Aorta (tissue), 5 donors: ENCODE measurements around the gene FBXL19. TPM values are rescaled to one million over a fixed set of nuclear protein-coding genes. Genes with fewer than 3 reads are reported as not detected.

Experiments used
- ATAC-seq: fragments of 200-7000 bp; cut with Tn5 transposase; one replicate; pipeline ENCODE4 v1.9.1; 2022; ENCODE audit warnings: moderate library complexity; ENCODE audit not compliant: low FRiP score
- DNase-seq, 2 donors: peaks; one replicate each; pipeline ENCODE4 v3.0.0-alpha.2; 2020
- H3K27ac ChIP-seq, 2 donors: one replicate each; pipeline ENCODE4 v1.5.1; 2013; ENCODE audit warnings: low read length in 2 of 2, mild to moderate bottlenecking in 2 of 2, moderate library complexity in 2 of 2, control low read depth in 1 of 2, inconsistent platforms in 1 of 2, low read depth in 1 of 2
- H3K27me3 ChIP-seq, 2 donors: one replicate each; pipeline ENCODE4 v1.6.1; 2013; ENCODE audit warnings: control low read depth in 1 of 2, low read length in 1 of 2, mild to moderate bottlenecking in 1 of 2, moderate library complexity in 1 of 2; ENCODE audit not compliant: insufficient read depth in 2 of 2, control insufficient read depth in 1 of 2
- H3K36me3 ChIP-seq, 2 donors: one replicate each; pipeline ENCODE4 v1.6.1; 2013; ENCODE audit warnings: control low read depth in 1 of 2, low read length in 1 of 2, mild to moderate bottlenecking in 1 of 2; ENCODE audit not compliant: insufficient read depth in 2 of 2, control insufficient read depth in 1 of 2
- H3K4me1 ChIP-seq, 2 donors: one replicate each; pipeline ENCODE4 v1.6.1; 2013; ENCODE audit warnings: low read length in 2 of 2, control low read depth in 1 of 2, mild to moderate bottlenecking in 1 of 2, moderate library complexity in 1 of 2; ENCODE audit not compliant: insufficient read depth in 2 of 2, control insufficient read depth in 1 of 2
- H3K4me3 ChIP-seq, 2 donors: one replicate each; pipeline ENCODE4 v1.5.1; 2013; ENCODE audit warnings: low read length in 2 of 2, control low read depth in 1 of 2, mild to moderate bottlenecking in 1 of 2
- H3K9me3 ChIP-seq: one replicate; pipeline ENCODE4 v1.6.1; 2013; ENCODE audit warnings: mild to moderate bottlenecking, low read length; ENCODE audit not compliant: control insufficient read depth
- WGBS, 2 donors: extraction: QIAGEN DNeasy Blood & Tissue Kit; methylation state at CpG; one replicate each; pipeline ENCODE4 v1.1.7; 2013; 5-methylcytosine and 5-hydroxymethylcytosine counted together
- intact Hi-C, 2 donors: fragments of 100-400 bp; cut with DNase I; formaldehyde crosslinking; loops; one replicate each; pipeline versions ENCODE4 v1.14.2 to v1.15.0; 2022
- polyA plus RNA-seq, 2 donors: library from polyadenylated mRNA; stranded (reverse); fragments of 200-250 nt; gene quantifications; one replicate each; pipeline ENCODE4 v1.2.3, GENCODE V29; 2013
- total RNA-seq, 2 donors: library from RNA; stranded (reverse); fragmentation: NEBNext Ultra II Directional; extraction: Animal tissue kit (Norgen Biotek cat#: 25700); gene quantifications; one replicate each; pipeline ENCODE4 v1.2.1, GENCODE V29; 2021
- donor health status: healthy with polysubstance abuse.
- donor health status: Bipolar disorder and iron deficiency.
- donor health status: DM: no; HTN: no; CAD: no.
- donor health status: DM: no; HTN: no; CAD: no.
- donor health status: DM: yes; HTN: yes; CAD: no.

FBXL19 gene
- total and polyA plus RNA-seq, 4 donors, result 4.3 to 22.7 (median 13.1) TPM

DNA sequence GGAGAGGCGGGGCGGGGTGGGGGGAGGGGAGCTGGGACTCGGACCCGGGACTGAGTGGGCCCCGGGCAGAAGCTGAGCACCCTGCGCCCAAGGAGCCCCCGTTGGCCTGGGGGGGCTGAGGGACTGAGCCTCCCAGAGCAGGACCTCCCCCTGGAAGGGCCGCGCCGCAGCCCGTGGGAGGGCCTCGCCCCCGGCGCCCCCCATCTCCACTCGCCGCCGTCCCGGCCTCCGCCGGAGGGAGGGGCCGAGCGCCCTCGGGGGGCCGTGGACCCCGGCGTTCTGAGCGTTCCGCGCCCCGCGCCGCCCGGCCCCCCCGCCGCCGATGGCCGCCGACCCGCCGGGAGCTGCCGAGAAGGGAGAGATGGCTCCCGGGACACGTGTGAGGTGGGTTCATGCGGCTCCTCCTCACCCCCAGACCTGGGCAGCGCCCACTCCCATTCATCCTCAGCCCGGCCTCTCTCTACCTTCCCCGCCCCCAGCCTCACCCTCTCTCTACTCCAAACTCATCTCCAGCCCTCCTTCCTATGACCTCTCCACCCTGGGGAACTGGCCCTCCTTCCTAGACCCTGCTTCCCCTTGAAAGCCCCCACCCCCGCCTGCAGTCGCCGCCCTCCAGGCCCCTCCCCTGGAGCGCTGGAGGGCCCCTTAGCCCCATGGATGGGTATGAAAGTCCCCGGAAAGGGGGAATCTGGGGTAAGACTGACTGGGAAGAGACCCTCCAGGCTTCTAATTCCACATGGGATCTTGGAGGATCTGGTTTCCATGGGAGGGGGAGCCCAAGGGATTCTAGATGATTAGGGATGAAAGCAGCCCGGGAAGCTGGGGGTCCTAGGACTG lies 922 bp downstream of the FBXL19 start:
- DNase-seq (peak in 1 of 2 donors; percentile 81), ATAC-seq (no peak)
- Histone ChIP-seq H3K4me3 (peak overlapping the region; percentile 83 to 90), H3K27me3 (no peaks in the 10 kb centered on the region), H3K4me1 (peaks cover 0 to 1% of the 10 kb centered on the region in 2 donors), H3K27ac (peak overlapping the region in 1 of 2 donors; percentile 24), H3K9me3 (no peaks in the 10 kb centered on the region), H3K36me3 (no peaks in the 10 kb centered on the region)
- intact Hi-C loops, result no loop called here
- 3 to 10% methylated on average over 14 to 53 of the region's 53 CpGs for WGBS, 2 donors

DNA sequence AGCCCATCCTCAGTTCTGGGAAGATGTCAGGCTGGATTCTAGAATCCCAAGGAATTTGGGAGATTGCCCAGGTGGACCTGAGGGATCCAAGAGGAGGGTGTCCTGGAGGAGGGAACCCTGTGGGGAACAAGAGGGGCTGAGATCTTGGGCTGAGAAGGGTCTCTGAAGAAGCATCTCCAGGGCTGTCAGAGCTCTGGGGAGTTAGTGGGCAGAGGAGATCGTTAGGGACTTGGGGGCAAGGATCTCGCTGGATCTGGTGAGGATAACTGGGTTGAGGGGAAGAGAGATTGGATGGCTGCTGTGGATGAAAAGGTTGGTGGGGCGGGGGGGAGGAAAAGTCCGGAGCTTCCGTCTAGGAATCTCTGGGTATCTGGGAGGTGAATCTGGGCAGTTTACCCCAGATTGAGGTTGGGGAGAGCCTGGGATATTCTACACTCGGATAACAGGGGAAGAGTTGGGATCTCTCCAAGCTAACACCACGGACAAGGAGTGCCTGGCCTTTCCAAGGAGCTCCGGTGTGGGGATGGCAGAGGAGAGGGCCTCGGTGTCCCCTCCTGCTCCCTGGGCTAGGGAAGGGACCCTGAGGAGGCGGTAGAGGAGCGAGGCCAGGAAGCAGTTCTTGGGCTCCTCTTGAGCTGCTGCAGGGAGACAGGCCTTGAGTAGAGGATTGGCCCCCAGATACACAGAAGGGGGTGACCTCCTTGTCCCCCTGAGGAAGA lies 1.7 kb downstream of the FBXL19 start:
- H3K36me3 ChIP-seq, result no peaks in the 10 kb centered on the region
- no peak overlapping the region for H3K27ac ChIP-seq
- peaks cover 0 to 1% of the 10 kb centered on the region in 2 donors for H3K4me1 ChIP-seq
- H3K4me3 ChIP-seq, result no peak overlapping the region
- WGBS, 2 donors, result 64 to 66% methylated on average over 11 of the region's 11 CpGs
- DNase-seq, result no peak
- H3K27me3 ChIP-seq, result no peaks in the 10 kb centered on the region
- no peak for ATAC-seq
- intact Hi-C loops, result no loop called here
- no peaks in the 10 kb centered on the region for H3K9me3 ChIP-seq

DNA sequence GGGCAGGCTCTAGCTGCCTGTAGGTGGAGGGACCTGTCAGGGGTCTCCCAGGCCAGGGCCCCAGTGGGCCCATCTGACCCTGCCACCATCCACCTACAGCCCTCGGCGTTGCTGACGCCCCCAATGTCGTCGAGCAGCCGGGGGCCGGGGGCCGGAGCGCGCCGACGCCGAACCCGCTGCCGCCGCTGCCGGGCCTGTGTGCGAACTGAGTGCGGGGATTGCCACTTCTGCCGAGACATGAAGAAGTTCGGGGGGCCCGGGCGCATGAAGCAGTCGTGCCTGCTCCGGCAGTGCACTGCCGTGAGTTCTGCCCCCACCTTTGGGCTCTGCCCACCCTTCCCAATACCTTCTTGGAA lies 2.2 kb downstream of the FBXL19 start:
- ATAC-seq, result no peak
- 88 to 90% methylated on average over 26 of the region's 26 CpGs for WGBS, 2 donors
- no peak overlapping the region for H3K4me3 ChIP-seq
- H3K9me3 ChIP-seq, result no peaks in the 10 kb centered on the region
- no peaks in the 10 kb centered on the region for H3K27me3 ChIP-seq
- peaks cover 0 to 1% of the 10 kb centered on the region in 2 donors for H3K4me1 ChIP-seq
- no peak for DNase-seq
- intact Hi-C loops, result no loop called here
- H3K27ac ChIP-seq, result no peak overlapping the region
- H3K36me3 ChIP-seq, result peaks cover 0 to 2% of the 10 kb centered on the region in 2 donors

DNA sequence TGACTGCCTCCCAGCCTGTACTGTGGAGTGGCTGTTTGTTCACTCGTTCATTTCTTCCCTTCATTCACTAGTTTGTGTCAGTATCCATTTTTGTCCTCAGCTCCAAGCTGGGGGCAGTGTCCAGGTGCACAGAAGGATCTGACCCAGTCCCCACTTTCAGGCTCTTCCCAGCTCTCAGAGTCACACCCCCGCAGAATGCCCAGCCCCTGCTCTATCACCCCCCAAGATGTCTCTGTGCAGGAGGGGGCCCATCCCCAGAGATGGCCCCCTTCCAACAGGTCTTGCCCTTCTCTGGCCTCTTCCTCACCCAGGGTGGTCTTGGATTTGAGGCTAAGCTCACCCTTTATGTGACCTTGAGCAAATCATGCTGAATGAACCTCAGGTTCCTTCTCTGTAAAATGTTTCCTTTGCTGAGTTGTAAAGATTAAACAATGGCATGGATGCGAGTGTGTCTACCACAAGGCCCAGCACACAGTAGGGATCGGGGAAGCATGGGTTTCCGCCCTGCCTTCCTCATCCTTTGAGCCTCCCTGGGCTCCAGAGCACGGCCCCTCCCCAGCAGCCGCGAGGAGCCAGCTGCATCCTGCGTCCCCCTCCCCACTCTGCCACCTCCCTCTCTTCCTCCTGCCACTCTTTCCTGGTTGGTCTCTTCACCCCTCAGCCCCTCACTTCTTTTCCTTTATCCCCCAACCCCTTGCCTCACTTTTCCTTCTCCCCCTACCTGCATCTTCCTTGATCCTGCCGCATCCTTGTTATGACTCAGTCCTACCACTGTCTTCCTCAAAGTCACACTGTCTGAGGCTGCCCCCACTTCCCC lies 2.8 kb downstream of the FBXL19 start:
- Histone ChIP-seq H3K9me3 (no peaks in the 10 kb centered on the region), H3K4me1 (peaks cover 0 to 1% of the 10 kb centered on the region in 2 donors), H3K4me3 (no peak overlapping the region), H3K27ac (no peak overlapping the region), H3K27me3 (no peaks in the 10 kb centered on the region), H3K36me3 (peaks cover 0 to 2% of the 10 kb centered on the region in 2 donors)
- DNase-seq, result no peak
- ATAC-seq, result no peak
- WGBS, 2 donors, result 68% methylated on average over 10 of the region's 10 CpGs
- intact Hi-C loops, result no loop called here

DNA sequence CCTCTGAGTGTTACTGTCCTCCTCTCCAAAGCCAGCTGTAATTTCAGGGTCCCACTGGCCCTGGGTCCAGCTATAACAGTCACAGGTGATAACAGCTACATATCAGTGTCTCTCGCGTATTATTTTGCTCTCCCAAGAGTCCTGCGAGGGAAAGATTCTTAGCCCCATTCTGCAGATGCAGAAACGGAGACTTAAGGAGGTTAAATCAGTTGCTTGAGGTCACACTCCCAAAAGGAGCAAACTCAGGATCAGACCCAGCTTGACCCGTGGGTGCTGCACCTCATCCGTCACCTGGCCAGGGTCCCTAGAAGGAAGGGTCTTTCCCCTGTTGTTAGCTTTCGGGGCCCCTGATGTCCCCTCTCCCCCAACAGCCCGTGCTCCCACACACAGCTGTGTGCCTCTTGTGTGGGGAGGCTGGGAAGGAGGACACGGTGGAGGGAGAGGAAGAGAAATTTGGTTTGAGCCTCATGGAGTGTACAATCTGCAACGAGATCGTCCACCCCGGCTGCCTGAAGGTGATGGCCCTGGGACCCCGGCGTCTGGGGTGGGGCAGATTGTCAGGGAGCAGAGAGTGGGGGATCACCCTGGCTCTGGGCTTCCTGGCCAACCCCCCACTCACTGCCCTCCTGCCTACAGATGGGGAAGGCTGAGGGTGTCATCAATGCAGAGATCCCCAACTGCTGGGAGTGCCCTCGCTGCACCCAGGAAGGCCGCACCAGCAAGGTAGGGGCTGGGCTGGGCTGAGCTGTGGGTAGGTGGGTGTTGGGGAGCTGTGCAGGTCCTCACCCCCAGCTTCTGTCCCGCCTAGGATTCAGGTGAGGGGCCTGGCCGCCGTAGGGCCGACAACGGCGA lies 3.8 kb downstream of the FBXL19 start:
- ATAC-seq (no peak), DNase-seq (no peak)
- Histone ChIP-seq H3K9me3 (no peaks in the 10 kb centered on the region), H3K27me3 (no peaks in the 10 kb centered on the region), H3K27ac (no peak overlapping the region), H3K4me3 (no peak overlapping the region), H3K36me3 (peaks cover 0 to 2% of the 10 kb centered on the region in 2 donors), H3K4me1 (no peaks in the 10 kb centered on the region)
- intact Hi-C loops, result no loop called here
- WGBS, 2 donors, result 85 to 88% methylated on average over 21 to 22 of the region's 22 CpGs

DNA sequence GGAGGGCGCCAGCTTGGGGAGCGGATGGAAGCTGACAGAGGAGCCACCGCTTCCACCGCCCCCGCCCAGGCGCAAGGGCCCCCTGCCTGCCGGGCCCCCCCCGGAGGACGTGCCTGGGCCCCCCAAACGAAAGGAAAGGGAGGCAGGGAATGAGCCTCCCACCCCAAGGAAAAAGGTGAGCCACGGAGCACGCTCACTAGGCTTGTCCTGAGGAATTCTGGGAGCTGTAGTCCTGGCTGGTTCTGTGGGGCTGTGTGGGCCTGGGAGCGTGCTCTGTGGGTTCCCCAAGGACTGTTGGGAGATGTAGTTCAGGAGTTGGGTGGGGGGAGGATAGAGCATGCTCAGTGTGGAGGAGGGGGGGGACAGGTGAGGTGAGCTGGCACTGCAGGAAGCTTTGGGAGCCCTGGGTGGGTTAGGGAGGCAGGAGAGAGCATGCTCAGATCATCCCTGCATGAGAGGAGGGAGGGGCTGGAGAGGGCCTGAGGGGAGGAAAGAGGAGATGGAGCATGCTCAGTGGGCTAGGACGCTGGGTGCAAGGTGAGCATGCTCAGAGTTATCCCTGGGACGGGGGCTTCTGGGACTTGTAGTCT lies 4.5 kb downstream of the FBXL19 start:
- intact Hi-C loops, result no loop called here
- 50 to 54% methylated on average over 15 of the region's 15 CpGs for WGBS, 2 donors
- H3K36me3 ChIP-seq, result peaks cover 0 to 2% of the 10 kb centered on the region in 2 donors

DNA sequence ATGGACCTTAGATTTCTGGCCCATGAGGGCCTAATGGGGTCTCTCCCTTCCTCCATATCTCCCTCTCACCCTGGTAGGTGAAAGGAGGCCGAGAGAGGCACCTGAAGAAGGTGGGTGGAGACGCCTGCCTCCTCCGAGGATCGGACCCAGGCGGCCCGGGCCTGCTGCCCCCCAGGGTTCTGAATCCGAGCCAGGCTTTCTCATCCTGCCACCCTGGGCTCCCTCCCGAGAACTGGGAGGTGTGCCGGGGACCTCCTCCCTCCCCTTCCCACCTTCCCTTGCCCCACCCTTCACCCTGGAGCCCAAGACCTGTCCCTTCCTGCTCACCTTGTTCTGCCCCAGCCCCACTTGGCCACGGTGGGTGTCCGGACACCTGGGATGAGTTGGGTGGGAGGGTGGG lies 5.0 kb downstream of the FBXL19 start:
- no peak overlapping the region for H3K4me3 ChIP-seq
- H3K27ac ChIP-seq, result no peak overlapping the region
- H3K27me3 ChIP-seq, result no peaks in the 10 kb centered on the region
- WGBS, 2 donors, result 83 to 89% methylated on average over 11 of the region's 11 CpGs
- intact Hi-C loops, result no loop called here
- peaks cover 0 to 2% of the 10 kb centered on the region in 2 donors for H3K36me3 ChIP-seq
- no peaks in the 10 kb centered on the region for H3K9me3 ChIP-seq
- no peaks in the 10 kb centered on the region for H3K4me1 ChIP-seq
- ATAC-seq (no peak), DNase-seq (no peak)

More for the DNA sequence above, 4.5 kb downstream of the FBXL19 start:
- Histone ChIP-seq H3K4me3 (no peak overlapping the region), H3K27ac (no peak overlapping the region), H3K27me3 (no peaks in the 10 kb centered on the region), H3K9me3 (no peaks in the 10 kb centered on the region), H3K4me1 (no peaks in the 10 kb centered on the region)
- no peak for DNase-seq
- no peak for ATAC-seq
